Posterior cingulate gyrus (tissue), 11 donors: ENCODE data around the gene HNRNPAB.

Source experiments
- DNase-seq, 10 donors: peaks; one replicate each; pipeline versions ENCODE4 v3.0.0 to v3.0.0-alpha.2; 2020 to 2021; ENCODE audit warnings: mixed read lengths in 3 of 10
- intact Hi-C: fragments of 100-400 bp; cut with DNase I; formaldehyde crosslinking; loops from one replicate; pipeline ENCODE4 v1.15.1; 2023

HNRNPAB gene

GRCh38 chr5:178210073-178210535 is 5.8 kb downstream of the HNRNPAB start:
- DNase-seq = peak in 2 of 10 donors; percentile 40 to 72
- intact Hi-C loops = no loop called here

GRCh38 chr5:178210686-178211085 is 6.4 kb downstream of the HNRNPAB start:
- DNase-seq = no peak
- intact Hi-C loops = no loop called here

GRCh38 chr5:178211095-178212048 is 7.0 kb downstream of the HNRNPAB start:
- intact Hi-C loops = no loop called here
- DNase-seq = peak in 2 of 10 donors; percentile 28 to 31

GRCh38 chr5:178212241-178213002 is 8.1 kb downstream of the HNRNPAB start:
- peak in 2 of 10 donors; percentile 29 to 41 for DNase-seq
- intact Hi-C loops = no loop called here

GRCh38 chr5:178213003-178213461 is 8.7 kb downstream of the HNRNPAB start:
- DNase-seq = peak in 3 of 10 donors; percentile 39 to 67 (median 66)

GRCh38 chr5:178213748-178214151 is 9.4 kb downstream of the HNRNPAB start:
- intact Hi-C loops = no loop called here
- DNase-seq = peak in 2 of 10 donors; percentile 10 to 14

More at GRCh38 chr5:178213003-178213461, 8.7 kb downstream of the HNRNPAB start:
- intact Hi-C loops = no loop called here

GRCh38 chr5:178214160-178214803 is 9.9 kb downstream of the HNRNPAB start:
- peak in 3 of 10 donors; percentile 29 to 43 (median 39) for DNase-seq
- intact Hi-C loops = no loop called here

GRCh38 chr5:178215280-178216002 is 11.1 kb downstream of the HNRNPAB start:
- intact Hi-C loops = no loop called here
- DNase-seq = peak in 3 of 10 donors; percentile 45 to 61 (median 55)

- intact Hi-C loops = no loop called here
- peak in 1 of 10 donors; percentile 2 for DNase-seq
These were observed 11.8 kb downstream of the HNRNPAB start for GRCh38 chr5:178216088-178216534.

- intact Hi-C loops = no loop called here
- peak in 2 of 10 donors; percentile 38 to 50 for DNase-seq
These were observed 12.4 kb downstream of the HNRNPAB start for GRCh38 chr5:178216779-178217178.

GRCh38 chr5:178218237-178218776 is 14.0 kb downstream of the HNRNPAB start:
- intact Hi-C loops = no loop called here

GRCh38 chr5:178218827-178219226 is 14.5 kb downstream of the HNRNPAB start:
- intact Hi-C loops = no loop called here
- no peak for DNase-seq

More at GRCh38 chr5:178218237-178218776, 14.0 kb downstream of the HNRNPAB start:
- DNase-seq = peak in 1 of 10 donors; percentile 2

- DNase-seq = peak in 2 of 10 donors; percentile 18 to 45
- intact Hi-C loops = no loop called here
These were observed 16.9 kb downstream of the HNRNPAB start for GRCh38 chr5:178221282-178221681.

- DNase-seq = peak in 2 of 10 donors; percentile 10 to 43
These were observed 17.5 kb downstream of the HNRNPAB start for GRCh38 chr5:178221853-178222252.

GRCh38 chr5:178222292-178222691 is 18.0 kb downstream of the HNRNPAB start:
- intact Hi-C loops = no loop called here
- DNase-seq = peak in 3 of 10 donors; percentile 25 to 78 (median 35)

More at GRCh38 chr5:178221853-178222252, 17.5 kb downstream of the HNRNPAB start:
- intact Hi-C loops = no loop called here

- peak in 2 of 10 donors; percentile 15 for DNase-seq
- intact Hi-C loops = no loop called here
These were observed 19.0 kb downstream of the HNRNPAB start for GRCh38 chr5:178223196-178223773.

- peak in 2 of 10 donors; percentile 43 to 76 for DNase-seq
- intact Hi-C loops = no loop called here
These were observed 19.5 kb downstream of the HNRNPAB start for GRCh38 chr5:178223828-178224335.

- peak in 3 of 10 donors; percentile 47 to 66 (median 50) for DNase-seq
- intact Hi-C loops = no loop called here
These were observed 20.1 kb downstream of the HNRNPAB start for GRCh38 chr5:178224403-178224802.
